ENCODE data around the gene CYP4F22. TPM values are rescaled to one million over a fixed set of nuclear protein-coding genes. Genes with fewer than 3 reads are reported as not detected.
A peak's percentile ranks its signal among the peaks of the same experiment; 100 is the strongest.

The CYP4F22 gene
- total RNA-seq, 1 donor from 2014 or later: 0.24 TPM

DNA sequence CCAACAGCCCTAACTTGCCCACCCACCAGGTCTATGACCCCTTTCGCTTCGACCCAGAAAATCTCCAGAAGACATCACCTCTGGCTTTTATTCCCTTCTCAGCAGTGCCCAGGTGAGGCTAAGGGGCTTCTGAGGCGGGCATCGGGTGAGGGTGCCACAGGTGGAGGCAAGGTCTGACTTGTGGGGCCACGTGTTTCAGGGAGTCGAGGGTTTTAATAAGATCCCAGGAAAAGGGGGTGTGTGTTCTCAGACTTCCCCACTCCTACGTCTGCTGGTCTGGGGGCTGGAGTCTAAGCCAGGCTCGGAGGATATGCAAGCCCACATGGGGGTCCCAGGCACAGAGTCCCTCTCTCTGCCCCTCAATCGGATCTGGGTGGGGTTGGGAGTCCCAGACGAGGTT lies 75.8 kb downstream of the CYP4F22 start:
- ATAC-seq (no peak), DNase-seq (no peak)
- TF ChIP-seq, protein P1, sequence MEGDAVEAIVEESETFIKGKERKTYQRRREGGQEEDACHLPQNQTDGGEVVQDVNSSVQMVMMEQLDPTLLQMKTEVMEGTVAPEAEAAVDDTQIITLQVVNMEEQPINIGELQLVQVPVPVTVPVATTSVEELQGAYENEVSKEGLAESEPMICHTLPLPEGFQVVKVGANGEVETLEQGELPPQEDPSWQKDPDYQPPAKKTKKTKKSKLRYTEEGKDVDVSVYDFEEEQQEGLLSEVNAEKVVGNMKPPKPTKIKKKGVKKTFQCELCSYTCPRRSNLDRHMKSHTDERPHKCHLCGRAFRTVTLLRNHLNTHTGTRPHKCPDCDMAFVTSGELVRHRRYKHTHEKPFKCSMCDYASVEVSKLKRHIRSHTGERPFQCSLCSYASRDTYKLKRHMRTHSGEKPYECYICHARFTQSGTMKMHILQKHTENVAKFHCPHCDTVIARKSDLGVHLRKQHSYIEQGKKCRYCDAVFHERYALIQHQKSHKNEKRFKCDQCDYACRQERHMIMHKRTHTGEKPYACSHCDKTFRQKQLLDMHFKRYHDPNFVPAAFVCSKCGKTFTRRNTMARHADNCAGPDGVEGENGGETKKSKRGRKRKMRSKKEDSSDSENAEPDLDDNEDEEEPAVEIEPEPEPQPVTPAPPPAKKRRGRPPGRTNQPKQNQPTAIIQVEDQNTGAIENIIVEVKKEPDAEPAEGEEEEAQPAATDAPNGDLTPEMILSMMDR (IDR thresholded peaks at IDR 0.05): no peak
- intact Hi-C loops (cut with DNase I): no loop called here
- Histone ChIP-seq H3K27ac (no peak overlapping the region), H3K27me3 (ENCODE audit: low read depth) (peaks cover 21% of the 10 kb centered on the region), H3K4me1 (no peaks in the 10 kb centered on the region), H3K36me3 (no peaks in the 10 kb centered on the region), H3K9me3 (no peaks in the 10 kb centered on the region), H3K4me3 (no peak overlapping the region)

DNA sequence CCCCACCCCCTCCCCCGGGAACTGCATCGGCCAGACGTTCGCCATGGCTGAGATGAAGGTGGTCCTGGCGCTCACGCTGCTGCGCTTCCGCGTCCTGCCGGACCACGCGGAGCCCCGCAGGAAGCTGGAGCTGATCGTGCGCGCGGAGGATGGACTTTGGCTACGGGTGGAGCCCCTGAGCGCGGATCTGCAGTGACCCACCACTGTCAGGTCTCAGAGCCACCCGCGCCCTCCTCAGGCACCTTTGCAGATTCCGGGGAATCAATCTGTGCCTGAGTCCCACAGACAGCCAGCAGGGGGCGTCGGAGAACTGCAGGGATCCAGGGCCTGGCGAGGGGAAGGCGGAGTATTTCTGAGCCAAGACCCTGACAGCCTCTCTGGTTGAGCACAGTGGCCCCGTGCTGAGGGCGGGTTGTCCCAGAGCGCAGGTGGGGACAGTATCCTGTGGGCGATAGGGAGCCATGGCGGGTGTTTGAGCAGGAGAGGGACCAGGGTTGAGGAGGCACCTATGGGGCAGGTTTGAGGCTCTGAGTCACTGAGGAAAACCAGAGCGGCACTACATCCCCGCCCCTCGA lies 76.3 kb downstream of the CYP4F22 start:
- no peak overlapping the region for H3K27ac ChIP-seq
- intact Hi-C loops (cut with DNase I): no loop called here
- H3K9me3 ChIP-seq: no peaks in the 10 kb centered on the region
- DNase-seq (peak; percentile 88), ATAC-seq (peak; percentile 88 to 89)
- TF ChIP-seq, protein P1 (IDR thresholded peaks at IDR 0.05): peak; percentile 93
- peaks cover 21% of the 10 kb centered on the region for H3K27me3 ChIP-seq (ENCODE audit: low read depth)
- no peaks in the 10 kb centered on the region for H3K4me1 ChIP-seq
- no peak overlapping the region for H3K4me3 ChIP-seq
- H3K36me3 ChIP-seq: no peaks in the 10 kb centered on the region

DNA sequence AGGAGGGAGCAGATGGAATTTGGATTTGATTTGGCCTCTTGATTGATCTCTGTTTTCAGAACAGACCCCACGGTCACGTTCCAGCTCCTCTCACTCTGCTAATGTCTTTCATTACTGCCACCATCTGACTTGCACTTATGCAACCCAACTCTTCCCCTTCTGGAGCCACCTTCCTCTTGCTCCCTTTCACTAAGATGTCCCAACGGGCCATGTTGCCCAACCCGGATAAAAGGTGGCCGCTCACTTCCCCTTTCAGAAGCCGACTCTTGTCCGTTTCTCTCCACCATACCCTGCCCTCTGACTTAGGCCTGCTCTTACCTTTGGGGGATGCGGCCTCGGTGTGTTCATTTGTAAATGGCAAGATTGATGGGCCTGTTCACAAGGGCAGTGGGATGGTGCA lies 79.3 kb downstream of the CYP4F22 start:
- no peaks in the 10 kb centered on the region for H3K36me3 ChIP-seq
- peaks cover 21% of the 10 kb centered on the region for H3K27me3 ChIP-seq (ENCODE audit: low read depth)
- intact Hi-C loops (cut with DNase I): no loop called here
- no peaks in the 10 kb centered on the region for H3K4me1 ChIP-seq
- H3K27ac ChIP-seq: no peak overlapping the region
- TF ChIP-seq, protein P1 (IDR thresholded peaks at IDR 0.05): no peak
- peak; percentile 86 for DNase-seq
- H3K9me3 ChIP-seq: no peaks in the 10 kb centered on the region
- ATAC-seq: peak; percentile 70 to 76
- H3K4me3 ChIP-seq: no peak overlapping the region

- ATAC-seq (no peak), DNase-seq (no peak)
- peaks cover 20% of the 10 kb centered on the region for H3K27me3 ChIP-seq (ENCODE audit: low read depth)
- H3K27ac ChIP-seq: no peak overlapping the region
- no peak overlapping the region for H3K4me3 ChIP-seq
- H3K9me3 ChIP-seq: no peaks in the 10 kb centered on the region
- no peaks in the 10 kb centered on the region for H3K36me3 ChIP-seq
- no peaks in the 10 kb centered on the region for H3K4me1 ChIP-seq
- intact Hi-C loops (cut with DNase I): no loop called here
- TF ChIP-seq, protein P1 (IDR thresholded peaks at IDR 0.05): no peak
Measured at GRCh38 chr19:15588265-15588664, 79.9 kb downstream of the CYP4F22 start.

DNA sequence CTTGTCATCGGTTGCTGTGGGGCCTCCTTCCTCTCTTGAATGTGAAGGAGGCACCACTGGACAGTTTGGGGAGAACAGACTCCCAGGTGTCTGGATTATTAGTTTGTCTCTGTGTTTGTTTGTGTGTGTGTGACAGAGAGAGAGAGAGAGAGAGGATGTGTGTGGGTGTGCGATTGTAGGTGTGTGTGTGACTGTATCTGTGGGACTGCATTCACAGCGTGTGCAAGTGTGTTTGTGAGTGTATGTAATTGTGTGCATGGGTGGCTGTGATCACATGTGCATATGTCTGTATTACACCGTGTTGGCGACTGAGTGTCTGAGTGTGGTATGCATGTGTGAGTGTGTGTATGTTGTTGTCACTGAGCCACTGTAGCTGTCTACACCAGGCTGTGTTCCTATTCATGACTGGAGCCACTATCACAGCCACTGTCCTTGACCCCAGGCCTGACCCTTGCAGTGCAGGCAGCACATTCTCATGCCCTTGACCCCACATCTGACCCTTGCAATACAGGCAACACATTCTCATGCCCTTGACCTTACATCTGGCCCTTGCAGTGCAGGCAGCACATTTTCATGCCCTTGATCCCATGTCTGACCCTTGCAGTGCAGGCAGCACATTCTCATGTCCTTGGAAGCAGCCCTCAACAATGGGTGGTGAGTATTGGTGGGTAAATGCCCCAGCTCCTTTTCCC lies 81.6 kb downstream of the CYP4F22 start:
- Histone ChIP-seq H3K9me3 (no peaks in the 10 kb centered on the region), H3K4me1 (no peaks in the 10 kb centered on the region), H3K4me3 (no peak overlapping the region), H3K27me3 (ENCODE audit: low read depth) (peaks cover 15% of the 10 kb centered on the region), H3K27ac (no peak overlapping the region), H3K36me3 (no peaks in the 10 kb centered on the region)
- TF ChIP-seq, protein P1 (IDR thresholded peaks at IDR 0.05): no peak
- ATAC-seq: no peak
- intact Hi-C loops (cut with DNase I): no loop called here
- DNase-seq: no peak
